HCT116 (cell line): ENCODE data around the gene EFEMP2. TPM values are rescaled to one million over a fixed set of nuclear protein-coding genes. Genes with fewer than 3 reads are reported as not detected.
A peak's percentile ranks its signal among the peaks of the same experiment; 100 is the strongest.

Source experiments
- ATAC-seq: fragments of 200-7000 bp; cut with Tn5 transposase; 2 replicates; pipeline ENCODE4 v1.9.1; 2020; ENCODE audit warnings: mild to moderate bottlenecking, moderate library complexity
- BruUV-seq: library from RNA; stranded (reverse); fragments of 400-500 nt; replicated peaks from 2 replicates; lab custom pipeline; 2021; lab: Mats Ljungman, UMichigan
- CTCF ChIA-PET: fragments of 300-600 bp; sonication (Branson Sonifier 250); formaldehyde crosslinking; loops from one replicate; lab custom pipeline; 2021; ENCODE audit warnings: antibody characterized with exemption; lab: Charles Lee
- POLR2A ChIA-PET: fragments of 300-600, 350-600 bp; sonication (Branson Sonifier 250); formaldehyde crosslinking; loops from one replicate; lab custom pipeline; 2021; ENCODE audit warnings: antibody characterized with exemption; lab: Charles Lee
- RAD21 ChIA-PET, 2 experiments: fragments of 300-600 bp; sonication (Branson Sonifier 250); formaldehyde crosslinking; loops; one replicate each; lab custom pipeline; 2023; ENCODE audit warnings: low total read pairs in 2 of 2; ENCODE audit not compliant: uncharacterized antibody in 2 of 2, unreplicated experiment in 2 of 2, low non-redundant PET in 1 of 2; lab: Charles Lee
- DNase-seq: peaks from one replicate; pipeline ENCODE4 v3.0.0-alpha.2; 2010; ENCODE audit warnings: low read depth, low spot score
- H2AFZ ChIP-seq: fragments of 200-600 bp; shearing (Covaris generic), sonication (generic); 2 replicates; pipeline ENCODE4 v1.6.1; 2017; ENCODE audit warnings: low read depth, mixed run types, mixed read lengths, antibody characterized with exemption, low read length; ENCODE audit not compliant: poor library complexity, severe bottlenecking
- H3K27ac ChIP-seq: 2 replicates; pipeline ENCODE4 v1.5.1; 2012; ENCODE audit warnings: low read depth, low read length
- H3K27me3 ChIP-seq: fragments of 200-600 bp; sonication (generic); 2 replicates; pipeline ENCODE4 v1.6.1; 2016; ENCODE audit warnings: mixed run types, low read length, mixed read lengths; ENCODE audit not compliant: insufficient read depth
- H3K36me3 ChIP-seq, 2 experiments: fragments of 200-500 bp in 1 of 2; fragments of 200-600 bp in 1 of 2; sonication (Bioruptor generic) in 1 of 2; sonication (generic) in 1 of 2; 2 replicates each; pipeline versions ENCODE4 v1.5.1 to v1.6.1; 2014 to 2016; ENCODE audit warnings: low read length in 2 of 2, inconsistent platforms in 1 of 2, mixed read lengths in 1 of 2, mixed run types in 1 of 2; ENCODE audit not compliant: insufficient read depth in 2 of 2, control insufficient read depth in 1 of 2
- H3K4me1 ChIP-seq, 2 experiments: fragments of 200-600 bp in 1 of 2; sonication (generic) in 1 of 2; 2 replicates each; pipeline versions ENCODE4 v1.5.1 to v1.6.1; 2012 to 2017; ENCODE audit warnings: low read length in 2 of 2, inconsistent platforms in 1 of 2, mild to moderate bottlenecking in 1 of 2, mixed read lengths in 1 of 2, mixed run types in 1 of 2, moderate library complexity in 1 of 2; ENCODE audit not compliant: insufficient read depth in 2 of 2, control insufficient read depth in 1 of 2
- H3K4me2 ChIP-seq: fragments of 200-600 bp; sonication (generic); 2 replicates; pipeline ENCODE4 v1.6.1; 2017; ENCODE audit warnings: mixed run types, low read length, mixed read lengths
- H3K4me3 ChIP-seq, 2 experiments: fragments of 200-600 bp in 1 of 2; sonication (generic) in 1 of 2; replicated peaks in 1 of 2; 2 replicates each; pipeline ENCODE4 v1.5.1; 2011 to 2016; ENCODE audit warnings: low read length in 2 of 2, control low read depth in 1 of 2, low read depth in 1 of 2, mild to moderate bottlenecking in 1 of 2, mixed read lengths in 1 of 2, mixed run types in 1 of 2
- H3K79me2 ChIP-seq: fragments of 200-600 bp; sonication (generic); 2 replicates; pipeline ENCODE4 v1.6.1; 2017; ENCODE audit warnings: mild to moderate bottlenecking, mixed run types, low read length, moderate library complexity, mixed read lengths; ENCODE audit not compliant: insufficient read depth
- H3K9ac ChIP-seq: fragments of 200-600 bp; sonication (generic); 2 replicates; pipeline ENCODE4 v1.6.1; 2016; ENCODE audit warnings: low read length, mixed read lengths
- H3K9me2 ChIP-seq: fragments of 200-600 bp; sonication (generic), shearing (Covaris generic); 2 replicates; pipeline ENCODE4 v1.6.1; 2017; ENCODE audit warnings: mixed run types, mild to moderate bottlenecking, moderate library complexity; ENCODE audit not compliant: insufficient read depth
- H3K9me3 ChIP-seq, 2 experiments: fragments of 200-500 bp in 1 of 2; fragments of 200-600 bp in 1 of 2; sonication (Bioruptor generic) in 1 of 2; sonication (generic) in 1 of 2; 2 replicates each; pipeline ENCODE4 v1.6.1; 2014 to 2017; ENCODE audit warnings: low read length in 2 of 2, mixed read lengths in 2 of 2, inconsistent platforms in 1 of 2, low read depth in 1 of 2, mild to moderate bottlenecking in 1 of 2, mixed run types in 1 of 2, moderate library complexity in 1 of 2; ENCODE audit not compliant: control insufficient read depth in 1 of 2, insufficient read depth in 1 of 2
- H4K20me1 ChIP-seq: fragments of 200-600 bp; sonication (generic), shearing (Covaris generic); 2 replicates; pipeline ENCODE4 v1.6.1; 2017; ENCODE audit warnings: mixed run types, mild to moderate bottlenecking, moderate library complexity; ENCODE audit not compliant: insufficient read depth
- EZH2phosphoT487 ChIP-seq: fragments of 200-600 bp; IDR thresholded peaks from 2 replicates; pipeline ENCODE4 v1.6.1; 2018; ENCODE audit warnings: antibody characterized with exemption, borderline replicate concordance
- FOSL1 ChIP-seq: IDR thresholded peaks from 2 replicates; pipeline ENCODE4 v1.6.1; 2012; ENCODE audit warnings: low read depth
- POLR2A ChIP-seq: IDR thresholded peaks from 2 replicates; pipeline ENCODE4 v1.7.0; 2011; ENCODE audit warnings: borderline replicate concordance; ENCODE audit not compliant: insufficient read depth, insufficient read length; ENCODE audit errors: extremely low read depth
- TCF7L2 ChIP-seq: IDR thresholded peaks from 2 replicates; pipeline ENCODE4 v1.7.0; 2011; ENCODE audit warnings: borderline replicate concordance, inconsistent platforms; ENCODE audit not compliant: insufficient read depth, insufficient read length; ENCODE audit errors: extremely low read depth
- YY1 ChIP-seq: IDR thresholded peaks from 2 replicates; pipeline ENCODE4 v1.6.1; 2011; ENCODE audit warnings: low read length, low read depth, moderate library complexity, mild to moderate bottlenecking; ENCODE audit not compliant: insufficient replicate concordance; ENCODE audit errors: extremely low read depth
- ZFX ChIP-seq: fragments of 450-650 bp; IDR thresholded peaks from 2 replicates; pipeline ENCODE4 v1.6.1; 2017
- intact Hi-C: fragments of 100-400 bp; cut with micrococcal nuclease; formaldehyde crosslinking; loops from 2 replicates; pipeline ENCODE4 v1.10.0; 2022
- total RNA-seq: library from RNA; stranded (reverse); gene quantifications from one replicate; pipeline ENCODE4 v1.2.1, GENCODE V29; 2021; ENCODE audit not compliant: unreplicated experiment
- TF ChIP-seq, protein P1 (sequence below), 3 experiments: fragments of 200-600 bp in 1 of 3; sonication (generic) in 1 of 3; IDR thresholded peaks in 2 of 3; conservative IDR thresholded peaks in 1 of 3; 2 replicates each; pipeline ENCODE4 v1.5.1; 2012 to 2017; ENCODE audit warnings: low read depth in 2 of 3, low read length in 2 of 3, antibody characterized with exemption in 1 of 3, borderline replicate concordance in 1 of 3, control low read depth in 1 of 3, mild to moderate bottlenecking in 1 of 3, mixed read lengths in 1 of 3, mixed run types in 1 of 3, moderate library complexity in 1 of 3; ENCODE audit not compliant: insufficient read depth in 1 of 3
- TF ChIP-seq, protein P2 (sequence below): IDR thresholded peaks from 2 replicates; pipeline ENCODE4 v1.6.1; 2011; ENCODE audit warnings: mild to moderate bottlenecking, low read length, moderate library complexity; ENCODE audit not compliant: insufficient replicate concordance; ENCODE audit errors: extremely low read depth

The EFEMP2 gene
- total RNA-seq, 1 experiment from 2014 or later: 8.4 TPM

DNA sequence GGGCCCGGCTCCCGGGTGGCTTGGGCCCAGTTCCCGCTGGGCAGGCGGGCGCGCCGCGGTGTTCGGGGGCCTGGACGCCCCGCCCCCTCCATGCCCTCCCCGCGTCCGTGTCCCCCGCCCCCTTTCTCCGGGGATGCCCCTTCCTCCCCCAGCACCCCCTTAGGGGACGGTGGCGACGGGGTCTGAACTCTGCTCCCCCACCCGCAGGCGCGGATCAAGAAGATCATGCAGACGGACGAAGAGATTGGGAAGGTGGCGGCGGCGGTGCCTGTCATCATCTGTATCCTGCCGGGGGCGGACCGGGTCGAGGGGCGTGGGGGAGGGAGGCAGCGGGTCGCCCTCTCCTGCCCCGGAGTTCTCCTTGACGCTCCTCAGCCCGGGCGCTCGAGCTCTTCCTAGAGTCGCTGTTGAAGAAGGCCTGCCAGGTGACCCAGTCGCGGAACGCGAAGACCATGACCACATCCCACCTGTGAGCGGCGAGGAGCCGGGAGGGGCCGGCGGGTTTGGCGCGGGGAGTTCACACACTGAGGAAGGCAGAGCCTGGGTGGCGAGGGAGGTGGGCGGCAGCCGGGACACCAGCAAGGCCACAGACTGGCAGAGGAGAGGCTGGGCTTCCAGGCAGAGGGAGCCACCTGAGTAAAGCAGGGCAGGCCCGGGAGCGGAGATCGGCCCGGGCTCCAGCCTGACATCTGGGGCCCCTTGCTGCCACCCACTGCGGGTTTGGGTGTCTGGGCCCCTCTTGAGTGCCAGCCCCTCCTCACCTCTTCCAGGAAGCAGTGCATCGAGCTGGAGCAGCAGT lies 47.2 kb upstream of the EFEMP2 start:
- Histone ChIP-seq H3K79me2 (peaks cover 44% of the 10 kb centered on the region), H2AFZ (no peak overlapping the region), H4K20me1 (no peaks in the 10 kb centered on the region), H3K27ac (peak overlapping the region; percentile 71), H3K9ac (peak overlapping the region; percentile 80), H3K9me3 (no peaks in the 10 kb centered on the region), H3K27me3 (no peaks in the 10 kb centered on the region), H3K4me2 (peak overlapping the region; percentile 96), H3K4me1 (peaks cover 35 to 47% of the 10 kb centered on the region in 2 experiments)
- DNase-seq: no peak
- no TSS peak for BruUV-seq
- ChIA-PET POLR2A (interaction anchor here (0.6 kb wide), 1 partner anchor 29 kb away, joined by 3 read pairs; the partner anchor contains the start of gene CCDC85B), CTCF (interaction anchor here (1.2 kb wide), 1 partner anchor 31 kb away, joined by 4 read pairs; the partner anchor contains the start of gene FIBP), RAD21 (no interaction called here)
- peak; percentile 24 for ATAC-seq
- intact Hi-C loops: no loop called here
- TF ChIP-seq YY1: no peak
- TF ChIP-seq POLR2A: no peak
- TF ChIP-seq, protein P1, sequence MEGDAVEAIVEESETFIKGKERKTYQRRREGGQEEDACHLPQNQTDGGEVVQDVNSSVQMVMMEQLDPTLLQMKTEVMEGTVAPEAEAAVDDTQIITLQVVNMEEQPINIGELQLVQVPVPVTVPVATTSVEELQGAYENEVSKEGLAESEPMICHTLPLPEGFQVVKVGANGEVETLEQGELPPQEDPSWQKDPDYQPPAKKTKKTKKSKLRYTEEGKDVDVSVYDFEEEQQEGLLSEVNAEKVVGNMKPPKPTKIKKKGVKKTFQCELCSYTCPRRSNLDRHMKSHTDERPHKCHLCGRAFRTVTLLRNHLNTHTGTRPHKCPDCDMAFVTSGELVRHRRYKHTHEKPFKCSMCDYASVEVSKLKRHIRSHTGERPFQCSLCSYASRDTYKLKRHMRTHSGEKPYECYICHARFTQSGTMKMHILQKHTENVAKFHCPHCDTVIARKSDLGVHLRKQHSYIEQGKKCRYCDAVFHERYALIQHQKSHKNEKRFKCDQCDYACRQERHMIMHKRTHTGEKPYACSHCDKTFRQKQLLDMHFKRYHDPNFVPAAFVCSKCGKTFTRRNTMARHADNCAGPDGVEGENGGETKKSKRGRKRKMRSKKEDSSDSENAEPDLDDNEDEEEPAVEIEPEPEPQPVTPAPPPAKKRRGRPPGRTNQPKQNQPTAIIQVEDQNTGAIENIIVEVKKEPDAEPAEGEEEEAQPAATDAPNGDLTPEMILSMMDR (IDR thresholded peaks at IDR 0.05 in 2 of 3, conservative IDR thresholded peaks at IDR 0.05 in 1 of 3; ENCODE audit: borderline replicate concordance in 1 of 3, insufficient read depth in 1 of 3, low read depth in 2 of 3, low read length in 2 of 3): no peak
- TF ChIP-seq, all 23 proteins: peak for 0
- H3K36me3 ChIP-seq: peaks cover 5 to 27% of the 10 kb centered on the region in 2 experiments; a peak in 3 of 4 replicates
- peak overlapping the region; percentile 74 to 94 for H3K4me3 ChIP-seq
- no peaks in the 10 kb centered on the region for H3K9me2 ChIP-seq

- Histone ChIP-seq H3K9me2 (no peaks in the 10 kb centered on the region), H3K9ac (peak within 1 kb of the TSS; percentile 99), H3K4me1 (peaks cover 39 to 53% of the 10 kb centered on the region in 2 experiments), H3K36me3 (peaks cover 5 to 27% of the 10 kb centered on the region in 2 experiments; a peak in 3 of 4 replicates), H3K27me3 (no peaks in the 10 kb centered on the region), H3K9me3 (no peaks in the 10 kb centered on the region), H3K4me2 (peak within 1 kb of the TSS; percentile 96), H3K79me2 (peaks cover 44% of the 10 kb centered on the region), H3K4me3 (peak within 1 kb of the TSS; percentile 94 to 95), H4K20me1 (no peaks in the 10 kb centered on the region), H2AFZ (no peak within 1 kb of the TSS), H3K27ac (peak within 1 kb of the TSS; percentile 95)
- ATAC-seq (peak; percentile 75), DNase-seq (peak; percentile 92)
- intact Hi-C loops: no loop called here
- POLR2A ChIA-PET: interaction anchor here (0.6 kb wide), 1 partner anchor 29 kb away, joined by 3 read pairs; the partner anchor contains the start of gene CCDC85B
- BruUV-seq: no TSS peak
- TF ChIP-seq FOSL1 (no peak), ZFX (0 out of 2 replicates have a peak, but pooled peaks have one; percentile 36), EZH2phosphoT487 (no peak), TCF7L2 (peak; percentile 43)
- TF ChIP-seq, protein P2, sequence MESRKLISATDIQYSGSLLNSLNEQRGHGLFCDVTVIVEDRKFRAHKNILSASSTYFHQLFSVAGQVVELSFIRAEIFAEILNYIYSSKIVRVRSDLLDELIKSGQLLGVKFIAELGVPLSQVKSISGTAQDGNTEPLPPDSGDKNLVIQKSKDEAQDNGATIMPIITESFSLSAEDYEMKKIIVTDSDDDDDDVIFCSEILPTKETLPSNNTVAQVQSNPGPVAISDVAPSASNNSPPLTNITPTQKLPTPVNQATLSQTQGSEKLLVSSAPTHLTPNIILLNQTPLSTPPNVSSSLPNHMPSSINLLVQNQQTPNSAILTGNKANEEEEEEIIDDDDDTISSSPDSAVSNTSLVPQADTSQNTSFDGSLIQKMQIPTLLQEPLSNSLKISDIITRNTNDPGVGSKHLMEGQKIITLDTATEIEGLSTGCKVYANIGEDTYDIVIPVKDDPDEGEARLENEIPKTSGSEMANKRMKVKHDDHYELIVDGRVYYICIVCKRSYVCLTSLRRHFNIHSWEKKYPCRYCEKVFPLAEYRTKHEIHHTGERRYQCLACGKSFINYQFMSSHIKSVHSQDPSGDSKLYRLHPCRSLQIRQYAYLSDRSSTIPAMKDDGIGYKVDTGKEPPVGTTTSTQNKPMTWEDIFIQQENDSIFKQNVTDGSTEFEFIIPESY: peak; percentile 83
- CTCF ChIA-PET: no interaction called here
- RAD21 ChIA-PET: no interaction called here
Measured at GRCh38 chr11:65919141-65919572, 46.6 kb upstream of the EFEMP2 start, which contains the start of gene DRAP1. Gene DRAP1, plus strand, starts transcription at chr11:65919426. Its CDS starts 76 bp downstream, at chr11:65919502.
